Measurements from ENCODE around the gene PHTF2. TPM values are rescaled to one million over a fixed set of nuclear protein-coding genes. Genes with fewer than 3 reads are reported as not detected.

Gene PHTF2
- total and polyA plus RNA-seq, 2 donors (not counting 3 experiments of a cell fraction or from before 2014, with no cell fraction given) = 13.3 to 21.4 TPM

DNA sequence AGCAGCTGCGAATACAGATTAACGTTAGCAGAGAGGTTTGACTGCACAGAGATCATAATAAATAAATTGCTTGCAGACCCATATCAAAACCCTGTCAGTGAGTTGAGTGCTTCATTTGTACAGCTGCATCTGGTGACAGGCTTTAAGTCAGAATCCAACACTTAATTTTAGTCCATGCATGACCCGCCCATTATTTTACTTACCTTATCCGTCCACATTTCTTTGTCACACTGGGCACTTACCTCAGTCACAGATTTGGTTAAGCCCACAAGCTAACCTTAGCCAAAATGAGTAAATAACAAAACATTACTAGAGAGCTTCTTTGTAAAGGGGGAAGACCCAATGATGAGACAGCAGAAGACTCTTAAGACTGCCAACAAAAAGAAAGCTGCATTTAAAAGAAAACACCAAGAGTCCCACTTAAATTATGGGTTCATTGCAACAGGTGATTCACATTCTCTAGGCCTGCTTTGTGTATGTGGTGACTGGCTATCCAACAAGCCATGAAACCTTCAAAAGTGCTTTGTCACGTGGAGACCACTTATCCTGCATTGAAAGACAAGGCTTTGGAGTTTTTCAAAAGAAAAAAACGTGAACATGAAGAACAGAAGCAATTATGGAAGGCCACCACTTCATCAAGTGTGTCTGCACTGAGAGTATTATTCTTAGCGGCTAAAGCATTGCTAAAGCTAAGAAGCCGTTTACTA is 32.2 kb downstream of the PHTF2 start:
- Histone ChIP-seq H3K4me3 (replicated peaks in 1 of 3; ENCODE audit: insufficient read depth in 1 of 3, low read depth in 1 of 3, low read length in 3 of 3) (no peak overlapping the region), H2AFZ (ENCODE audit: low read depth, low read length) (no peak overlapping the region), H3K4me1 (ENCODE audit: control insufficient read depth, extremely low read depth, insufficient read depth, low read length) (peaks cover 18% of the 10 kb centered on the region), H4K20me1 (replicated peaks; ENCODE audit: control insufficient read depth, extremely low read depth, insufficient read depth, low read length) (no peaks in the 10 kb centered on the region), H3K9me1 (replicated peaks; ENCODE audit: control insufficient read depth, extremely low read depth, insufficient read depth, low read length) (no peaks in the 10 kb centered on the region), H3K27ac (ENCODE audit: insufficient read depth, low read depth, low read length) (no peak overlapping the region), H3K36me3 (ENCODE audit: control insufficient read depth in 2 of 2, extremely low read depth in 1 of 2, insufficient read depth in 2 of 2, low read length in 2 of 2) (no peaks in the 10 kb centered on the region), H3K9me3 (replicated peaks; ENCODE audit: control insufficient read depth, insufficient read depth, low read length) (no peaks in the 10 kb centered on the region), H3K79me2 (ENCODE audit: control insufficient read depth, insufficient read depth, low read length) (no peaks in the 10 kb centered on the region), H3K27me3 (ENCODE audit: control insufficient read depth in 2 of 2, insufficient read depth in 2 of 2, low read length in 2 of 2) (no peaks in the 10 kb centered on the region), H3K4me2 (ENCODE audit: insufficient read depth, low read length) (no peak overlapping the region), H3K9ac (replicated peaks; ENCODE audit: extremely low read depth, insufficient read depth, low read length) (no peak overlapping the region)
- TF ChIP-seq JUN (IDR thresholded peaks at IDR 0.05; ENCODE audit: borderline replicate concordance, insufficient read depth, insufficient read length, low read depth) (no peak), MYC (IDR thresholded peaks at IDR 0.05; ENCODE audit: low read depth, low read length) (no peak), GATA2 (IDR thresholded peaks at IDR 0.05; ENCODE audit: insufficient read depth, insufficient read length, low read depth, low read length) (no peak), EZH2 (IDR thresholded peaks at IDR 0.05; ENCODE audit: borderline replicate concordance, low read depth, low read length, severe bottlenecking) (no peak), POLR2AphosphoS5 (IDR thresholded peaks at IDR 0.05; ENCODE audit: insufficient read depth, low read depth, low read length) (no peak), POLR2A (IDR thresholded peaks at IDR 0.05; ENCODE audit: low read depth, low read length) (no peak), FOS (IDR thresholded peaks at IDR 0.05; ENCODE audit: borderline replicate concordance, insufficient read depth, low read length) (no peak)
- TF ChIP-seq, protein P1, sequence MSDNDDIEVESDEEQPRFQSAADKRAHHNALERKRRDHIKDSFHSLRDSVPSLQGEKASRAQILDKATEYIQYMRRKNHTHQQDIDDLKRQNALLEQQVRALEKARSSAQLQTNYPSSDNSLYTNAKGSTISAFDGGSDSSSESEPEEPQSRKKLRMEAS (IDR thresholded peaks at IDR 0.05; ENCODE audit: insufficient read depth, insufficient read length) = no peak
- TF ChIP-seq, protein P2, sequence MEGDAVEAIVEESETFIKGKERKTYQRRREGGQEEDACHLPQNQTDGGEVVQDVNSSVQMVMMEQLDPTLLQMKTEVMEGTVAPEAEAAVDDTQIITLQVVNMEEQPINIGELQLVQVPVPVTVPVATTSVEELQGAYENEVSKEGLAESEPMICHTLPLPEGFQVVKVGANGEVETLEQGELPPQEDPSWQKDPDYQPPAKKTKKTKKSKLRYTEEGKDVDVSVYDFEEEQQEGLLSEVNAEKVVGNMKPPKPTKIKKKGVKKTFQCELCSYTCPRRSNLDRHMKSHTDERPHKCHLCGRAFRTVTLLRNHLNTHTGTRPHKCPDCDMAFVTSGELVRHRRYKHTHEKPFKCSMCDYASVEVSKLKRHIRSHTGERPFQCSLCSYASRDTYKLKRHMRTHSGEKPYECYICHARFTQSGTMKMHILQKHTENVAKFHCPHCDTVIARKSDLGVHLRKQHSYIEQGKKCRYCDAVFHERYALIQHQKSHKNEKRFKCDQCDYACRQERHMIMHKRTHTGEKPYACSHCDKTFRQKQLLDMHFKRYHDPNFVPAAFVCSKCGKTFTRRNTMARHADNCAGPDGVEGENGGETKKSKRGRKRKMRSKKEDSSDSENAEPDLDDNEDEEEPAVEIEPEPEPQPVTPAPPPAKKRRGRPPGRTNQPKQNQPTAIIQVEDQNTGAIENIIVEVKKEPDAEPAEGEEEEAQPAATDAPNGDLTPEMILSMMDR (IDR thresholded peaks at IDR 0.05; ENCODE audit: extremely low read depth in 1 of 2, insufficient read depth in 1 of 2, low read depth in 1 of 2, low read length in 2 of 2) = no peak
- BruUV-seq (replicated peaks) = no TSS peak
- POLR2A ChIA-PET = no interaction called here
- FAIRE-seq (no peak), DNase-seq (ENCODE audit: low read depth, low spot score) (no peak)
- intact Hi-C loops (cut with micrococcal nuclease) = no loop called here
- dilution Hi-C loops (cut with MboI; ENCODE audit: extremely low pct_ligation_motif_present, low sequenced_read_pairs) = no loop called here
- CTCF ChIA-PET = interaction anchor here (1.2 to 1.5 kb wide), 2 partner anchors 14 to 15 kb away, joined by 4 read pairs; no protein-coding TSS in a partner anchor
